Measurements from ENCODE around the gene RNF13.

RNF13 gene

GRCh38 chr3:149781741-149782140 lies 31.3 kb upstream of the RNF13 start:
- Histone ChIP-seq H3K4me3 (ENCODE audit: low read depth, low read length) (no peak overlapping the region), H3K79me1 (ENCODE audit: low read length) (peaks cover 3% of the 10 kb centered on the region), H4K91ac (ENCODE audit: low read depth, low read length) (no peak overlapping the region), H3K79me2 (ENCODE audit: control insufficient read depth, insufficient read depth, low read length, poor library complexity) (no peaks in the 10 kb centered on the region), H2BK5ac (ENCODE audit: low read depth, low read length, poor library complexity) (no peak overlapping the region), H3K9ac (ENCODE audit: low read length) (no peak overlapping the region), H2AFZ (ENCODE audit: insufficient read depth, low read length, poor library complexity) (no peak overlapping the region), H2AK5ac (ENCODE audit: low read length) (no peak overlapping the region), H3K27me3 (ENCODE audit: insufficient read depth, low read length) (no peaks in the 10 kb centered on the region), H3K18ac (ENCODE audit: low read length) (no peak overlapping the region), H2BK120ac (ENCODE audit: insufficient read depth, low read length, poor library complexity) (no peak overlapping the region), H3K4me2 (ENCODE audit: low read length) (no peak overlapping the region), H3K36me3 (ENCODE audit: control insufficient read depth in 1 of 2, insufficient read depth in 2 of 2, low read length in 2 of 2) (no peaks in the 10 kb centered on the region), H3K4me1 (ENCODE audit: control insufficient read depth in 1 of 2, insufficient read depth in 2 of 2, low read length in 2 of 2) (peaks cover 0 to 7% of the 10 kb centered on the region in 2 experiments), H3K14ac (ENCODE audit: low read length) (no peak overlapping the region), H2BK12ac (ENCODE audit: low read length) (no peak overlapping the region), H3K23ac (ENCODE audit: low read length) (no peak overlapping the region), H4K8ac (ENCODE audit: low read depth, low read length) (no peak overlapping the region), H3K9me3 (ENCODE audit: insufficient read depth, low read depth, low read length) (no peaks in the 10 kb centered on the region), H4K12ac (ENCODE audit: low read depth, low read length) (no peak overlapping the region), H3K4ac (ENCODE audit: low read depth, low read length) (no peak overlapping the region), H3K27ac (ENCODE audit: low read depth, low read length) (no peak overlapping the region)
- no CpG with 5 or more reads among the region's 3 CpGs for WGBS (ENCODE audit: extremely low coverage, insufficient coverage, insufficient read length)
- no peak for DNase-seq

- H3K27ac ChIP-seq (ENCODE audit: low read depth, low read length), result no peak overlapping the region
- no peak overlapping the region for H3K4me3 ChIP-seq (ENCODE audit: low read depth, low read length)
- H2AFZ ChIP-seq (ENCODE audit: insufficient read depth, low read length, poor library complexity), result no peak overlapping the region
- no peaks in the 10 kb centered on the region for H3K27me3 ChIP-seq (ENCODE audit: insufficient read depth, low read length)
- no peak overlapping the region for H4K91ac ChIP-seq (ENCODE audit: low read depth, low read length)
- DNase-seq, result peak in 1 of 2 donors; percentile 63
- H3K4ac ChIP-seq (ENCODE audit: low read depth, low read length), result no peak overlapping the region
- no peak overlapping the region for H3K4me2 ChIP-seq (ENCODE audit: low read length)
- H4K12ac ChIP-seq (ENCODE audit: low read depth, low read length), result no peak overlapping the region
- H3K14ac ChIP-seq (ENCODE audit: low read length), result no peak overlapping the region
- no peak overlapping the region for H4K8ac ChIP-seq (ENCODE audit: low read depth, low read length)
- H3K79me2 ChIP-seq (ENCODE audit: control insufficient read depth, insufficient read depth, low read length, poor library complexity), result no peaks in the 10 kb centered on the region
- no peak overlapping the region for H2AK5ac ChIP-seq (ENCODE audit: low read length)
- no peak overlapping the region for H2BK5ac ChIP-seq (ENCODE audit: low read depth, low read length, poor library complexity)
- no peak overlapping the region for H3K18ac ChIP-seq (ENCODE audit: low read length)
- H3K36me3 ChIP-seq (ENCODE audit: control insufficient read depth in 1 of 2, insufficient read depth in 2 of 2, low read length in 2 of 2), result no peaks in the 10 kb centered on the region
- H3K79me1 ChIP-seq (ENCODE audit: low read length), result peaks cover 3% of the 10 kb centered on the region
- H2BK12ac ChIP-seq (ENCODE audit: low read length), result no peak overlapping the region
- no peak overlapping the region for H3K9ac ChIP-seq (ENCODE audit: low read length)
- no peaks in the 10 kb centered on the region for H3K9me3 ChIP-seq (ENCODE audit: insufficient read depth, low read depth, low read length)
- no peak overlapping the region for H2BK120ac ChIP-seq (ENCODE audit: insufficient read depth, low read length, poor library complexity)
- no peak overlapping the region for H3K23ac ChIP-seq (ENCODE audit: low read length)
- peaks cover 0 to 4% of the 10 kb centered on the region in 2 experiments for H3K4me1 ChIP-seq (ENCODE audit: control insufficient read depth in 1 of 2, insufficient read depth in 2 of 2, low read length in 2 of 2)
Measured at GRCh38 chr3:149783576-149783975, 29.4 kb upstream of the RNF13 start.

GRCh38 chr3:149784064-149784704 lies 28.8 kb upstream of the RNF13 start:
- no peak overlapping the region for H3K23ac ChIP-seq (ENCODE audit: low read length)
- peak overlapping the region; percentile 67 for H4K91ac ChIP-seq (ENCODE audit: low read depth, low read length)
- peak overlapping the region; percentile 48 for H2BK12ac ChIP-seq (ENCODE audit: low read length)
- no peak overlapping the region for H2AFZ ChIP-seq (ENCODE audit: insufficient read depth, low read length, poor library complexity)
- H3K4me3 ChIP-seq (ENCODE audit: low read depth, low read length), result no peak overlapping the region
- H3K4me2 ChIP-seq (ENCODE audit: low read length), result no peak overlapping the region
- no peaks in the 10 kb centered on the region for H3K9me3 ChIP-seq (ENCODE audit: insufficient read depth, low read depth, low read length)
- no peaks in the 10 kb centered on the region for H3K79me2 ChIP-seq (ENCODE audit: control insufficient read depth, insufficient read depth, low read length, poor library complexity)
- no peak for DNase-seq
- peaks cover 0 to 4% of the 10 kb centered on the region in 2 experiments for H3K4me1 ChIP-seq (ENCODE audit: control insufficient read depth in 1 of 2, insufficient read depth in 2 of 2, low read length in 2 of 2)
- peak overlapping the region; percentile 74 for H2BK120ac ChIP-seq (ENCODE audit: insufficient read depth, low read length, poor library complexity)
- H3K27ac ChIP-seq (ENCODE audit: low read depth, low read length), result peak overlapping the region; percentile 46
- no peak overlapping the region for H3K14ac ChIP-seq (ENCODE audit: low read length)
- H4K12ac ChIP-seq (ENCODE audit: low read depth, low read length), result no peak overlapping the region
- peak overlapping the region; percentile 7 for H3K9ac ChIP-seq (ENCODE audit: low read length)
- H2BK5ac ChIP-seq (ENCODE audit: low read depth, low read length, poor library complexity), result no peak overlapping the region
- H3K36me3 ChIP-seq (ENCODE audit: control insufficient read depth in 1 of 2, insufficient read depth in 2 of 2, low read length in 2 of 2), result no peaks in the 10 kb centered on the region
- WGBS (ENCODE audit: extremely low coverage, insufficient coverage, insufficient read length), result no CpG with 5 or more reads among the region's 5 CpGs
- H4K8ac ChIP-seq (ENCODE audit: low read depth, low read length), result no peak overlapping the region
- H3K27me3 ChIP-seq (ENCODE audit: insufficient read depth, low read length), result no peaks in the 10 kb centered on the region
- no peak overlapping the region for H3K4ac ChIP-seq (ENCODE audit: low read depth, low read length)
- peaks cover 3% of the 10 kb centered on the region for H3K79me1 ChIP-seq (ENCODE audit: low read length)
- H2AK5ac ChIP-seq (ENCODE audit: low read length), result no peak overlapping the region
- H3K18ac ChIP-seq (ENCODE audit: low read length), result no peak overlapping the region

GRCh38 chr3:149790268-149790667 lies 22.7 kb upstream of the RNF13 start:
- no peak overlapping the region for H3K9ac ChIP-seq (ENCODE audit: low read length)
- H3K4me1 ChIP-seq (ENCODE audit: control insufficient read depth in 1 of 2, insufficient read depth in 2 of 2, low read length in 2 of 2), result no peaks in the 10 kb centered on the region
- no peaks in the 10 kb centered on the region for H3K36me3 ChIP-seq (ENCODE audit: control insufficient read depth in 1 of 2, insufficient read depth in 2 of 2, low read length in 2 of 2)
- no peak for DNase-seq
- no peak overlapping the region for H3K18ac ChIP-seq (ENCODE audit: low read length)
- H3K9me3 ChIP-seq (ENCODE audit: insufficient read depth, low read depth, low read length), result no peaks in the 10 kb centered on the region
- H2BK5ac ChIP-seq (ENCODE audit: low read depth, low read length, poor library complexity), result no peak overlapping the region
- no peak overlapping the region for H3K27ac ChIP-seq (ENCODE audit: low read depth, low read length)
- WGBS (ENCODE audit: extremely low coverage, insufficient coverage, insufficient read length), result no CpG with 5 or more reads among the region's 2 CpGs
- no peak overlapping the region for H2BK12ac ChIP-seq (ENCODE audit: low read length)
- no peak overlapping the region for H3K23ac ChIP-seq (ENCODE audit: low read length)
- no peak overlapping the region for H3K14ac ChIP-seq (ENCODE audit: low read length)
- no peak overlapping the region for H4K8ac ChIP-seq (ENCODE audit: low read depth, low read length)
- no peaks in the 10 kb centered on the region for H3K27me3 ChIP-seq (ENCODE audit: insufficient read depth, low read length)
- H3K4me3 ChIP-seq (ENCODE audit: low read depth, low read length), result no peak overlapping the region
- no peak overlapping the region for H2AK5ac ChIP-seq (ENCODE audit: low read length)
- H4K91ac ChIP-seq (ENCODE audit: low read depth, low read length), result no peak overlapping the region
- H4K12ac ChIP-seq (ENCODE audit: low read depth, low read length), result no peak overlapping the region
- H3K79me1 ChIP-seq (ENCODE audit: low read length), result no peaks in the 10 kb centered on the region
- no peak overlapping the region for H3K4me2 ChIP-seq (ENCODE audit: low read length)
- no peaks in the 10 kb centered on the region for H3K79me2 ChIP-seq (ENCODE audit: control insufficient read depth, insufficient read depth, low read length, poor library complexity)
- no peak overlapping the region for H2BK120ac ChIP-seq (ENCODE audit: insufficient read depth, low read length, poor library complexity)
- no peak overlapping the region for H2AFZ ChIP-seq (ENCODE audit: insufficient read depth, low read length, poor library complexity)
- H3K4ac ChIP-seq (ENCODE audit: low read depth, low read length), result no peak overlapping the region

All from trophoblast cell (in vitro differentiated cells and primary cell).